Measurements from ENCODE around the gene RFX1.

The RFX1 gene

GRCh38 chr19:14005349-14006084 lies 603 bp downstream of the RFX1 start:
- no peaks in the 10 kb centered on the region for H3K36me3 ChIP-seq (replicated peaks; ENCODE audit: low read depth, low read length)
- peak overlapping the region; percentile 84 for H3K4me3 ChIP-seq (ENCODE audit: low read length)
- no peak for TF ChIP-seq CTCF (IDR thresholded peaks at IDR 0.05; ENCODE audit: low read depth, low read length)
- TF ChIP-seq EZH2phosphoT487 (IDR thresholded peaks at IDR 0.05; ENCODE audit: low read depth), result no peak
- no peaks in the 10 kb centered on the region for H4K20me1 ChIP-seq (ENCODE audit: insufficient read depth, low read length)
- H3K79me2 ChIP-seq (ENCODE audit: low read length), result peaks cover 20% of the 10 kb centered on the region
- H3K9ac ChIP-seq (ENCODE audit: low read length), result peak overlapping the region; percentile 87
- H3K4me2 ChIP-seq (ENCODE audit: low read length), result peak overlapping the region; percentile 80
- peaks cover 12% of the 10 kb centered on the region for H3K4me1 ChIP-seq (ENCODE audit: low read length)
- peak overlapping the region; percentile 5; the same call in 1 of the 2 replicates for H2AFZ ChIP-seq (ENCODE audit: low read depth, low read length)
- peak overlapping the region; percentile 62 for H3K27ac ChIP-seq (ENCODE audit: low read length)
- no peaks in the 10 kb centered on the region for H3K9me3 ChIP-seq (ENCODE audit: insufficient read depth, low read length)
- H3K27me3 ChIP-seq (ENCODE audit: low read depth, low read length), result no peaks in the 10 kb centered on the region

GRCh38 chr19:14004619-14005348 lies 1.3 kb downstream of the RFX1 start:
- H3K9ac ChIP-seq (ENCODE audit: low read length), result peak overlapping the region; percentile 64
- H3K27ac ChIP-seq (ENCODE audit: low read length), result peak overlapping the region; percentile 48

DNA sequence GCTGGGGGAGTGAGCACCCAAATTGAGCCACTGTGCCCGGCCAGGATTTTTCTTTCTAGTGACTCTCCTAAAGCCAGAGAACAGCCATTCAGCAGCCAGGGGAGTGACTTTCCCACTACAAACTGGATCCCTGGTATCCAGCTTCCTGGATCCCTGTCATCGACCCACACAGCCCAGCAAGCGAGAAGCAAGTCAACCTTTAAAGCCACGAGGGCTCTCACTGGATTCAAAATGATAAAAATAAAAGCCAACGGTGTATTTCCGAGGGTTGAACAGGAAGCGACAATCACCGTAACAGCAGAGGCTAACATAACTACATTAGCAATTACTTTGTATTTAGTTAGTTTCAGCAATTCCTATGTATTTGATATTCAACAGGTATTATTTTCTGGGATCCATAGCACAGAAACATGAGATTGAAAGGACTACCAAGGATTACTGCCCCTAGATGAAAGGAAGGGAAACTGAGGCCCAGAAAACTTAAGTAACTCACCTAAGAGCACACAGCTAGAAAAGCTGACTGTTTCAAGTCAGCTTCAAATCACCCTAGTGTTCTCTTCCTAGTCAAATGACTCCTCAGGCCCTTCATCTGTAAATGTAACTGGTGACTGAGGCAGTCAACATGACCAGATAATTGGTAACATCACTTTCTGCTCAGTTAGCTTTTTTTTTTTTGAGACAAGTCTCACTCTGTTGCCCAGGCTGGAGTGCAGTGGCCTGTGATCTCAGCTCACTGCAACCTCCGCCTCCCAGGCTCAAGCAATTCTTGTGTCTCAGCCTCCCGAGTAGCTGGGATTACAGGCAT lies 2.7 kb downstream of the RFX1 start:
- Histone ChIP-seq H3K9ac (ENCODE audit: low read length) (no peak overlapping the region), H3K4me3 (ENCODE audit: low read length) (no peak overlapping the region), H3K4me1 (ENCODE audit: low read length) (peaks cover 12% of the 10 kb centered on the region), H2AFZ (ENCODE audit: low read depth, low read length) (no peak overlapping the region), H3K36me3 (replicated peaks; ENCODE audit: low read depth, low read length) (peaks cover 17% of the 10 kb centered on the region), H3K27me3 (ENCODE audit: low read depth, low read length) (no peaks in the 10 kb centered on the region), H3K79me2 (ENCODE audit: low read length) (peaks cover 23% of the 10 kb centered on the region), H4K20me1 (ENCODE audit: insufficient read depth, low read length) (no peaks in the 10 kb centered on the region), H3K4me2 (ENCODE audit: low read length) (no peak overlapping the region), H3K27ac (ENCODE audit: low read length) (no peak overlapping the region), H3K9me3 (ENCODE audit: insufficient read depth, low read length) (peaks cover 8% of the 10 kb centered on the region; the same call in 1 of the 2 replicates)
- TF ChIP-seq CTCF (IDR thresholded peaks at IDR 0.05; ENCODE audit: low read depth, low read length), result no peak
- no peak for TF ChIP-seq EZH2phosphoT487 (IDR thresholded peaks at IDR 0.05; ENCODE audit: low read depth)

More at GRCh38 chr19:14004619-14005348, 1.3 kb downstream of the RFX1 start:
- Histone ChIP-seq H3K36me3 (replicated peaks; ENCODE audit: low read depth, low read length) (peaks cover 6% of the 10 kb centered on the region), H3K79me2 (ENCODE audit: low read length) (peaks cover 20% of the 10 kb centered on the region), H3K4me2 (ENCODE audit: low read length) (peak overlapping the region; percentile 80), H3K4me3 (ENCODE audit: low read length) (peak overlapping the region; percentile 84), H4K20me1 (ENCODE audit: insufficient read depth, low read length) (no peaks in the 10 kb centered on the region), H3K4me1 (ENCODE audit: low read length) (peaks cover 12% of the 10 kb centered on the region), H2AFZ (ENCODE audit: low read depth, low read length) (peak overlapping the region; percentile 5; the same call in 1 of the 2 replicates), H3K27me3 (ENCODE audit: low read depth, low read length) (no peaks in the 10 kb centered on the region), H3K9me3 (ENCODE audit: insufficient read depth, low read length) (no peaks in the 10 kb centered on the region)
- no peak for TF ChIP-seq EZH2phosphoT487 (IDR thresholded peaks at IDR 0.05; ENCODE audit: low read depth)
- no peak for TF ChIP-seq CTCF (IDR thresholded peaks at IDR 0.05; ENCODE audit: low read depth, low read length)

Data from OCI-LY3 (cell line).